T-helper 1 cell treated with Interleukin-12 subunit alpha and Interleukin-12 subunit beta and Interleukin-4 antibody, amounts not matched to agents 30 ng/mL and 1 ng/mL, for 36 hours (primary cell): Measurements from ENCODE around the gene MED9. TPM values are rescaled to one million over a fixed set of nuclear protein-coding genes. Genes with fewer than 3 reads are reported as not detected.

Experiments
- intact Hi-C: fragments of 100-400 bp; cut with micrococcal nuclease; formaldehyde crosslinking; loops from one replicate; pipeline ENCODE4 v1.15.1; 2024
- total RNA-seq: library from RNA; stranded (reverse); gene quantifications from 2 replicates; pipeline ENCODE4 v1.2.3, GENCODE V29; 2022

MED9 gene
- total RNA-seq, 1 donor from 2014 or later, result 13.5 TPM

DNA sequence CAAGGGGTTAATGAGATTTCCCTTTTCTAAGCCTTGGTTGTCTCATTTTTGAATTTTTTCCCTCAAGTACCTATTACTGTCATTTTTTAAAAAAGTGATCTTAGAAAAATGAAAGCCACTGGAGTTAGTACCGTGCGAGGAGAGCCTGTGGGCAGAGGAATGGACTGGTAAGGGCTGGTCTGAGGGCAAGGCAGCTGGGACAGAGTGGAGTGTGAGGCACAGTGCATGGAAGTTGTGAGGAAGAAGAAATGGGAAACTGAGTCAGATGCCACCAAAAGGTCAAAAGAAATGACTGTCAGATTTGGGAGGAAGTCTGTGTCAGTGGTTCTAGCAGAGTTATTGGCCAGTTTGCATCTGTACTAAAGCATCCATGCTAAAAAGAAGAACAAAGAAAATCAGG is 11.2 kb downstream of the MED9 start:
- intact Hi-C loops, result no loop called here

GRCh38 chr17:17491031-17491471 is 14.3 kb downstream of the MED9 start:
- intact Hi-C loops, result no loop called here

DNA sequence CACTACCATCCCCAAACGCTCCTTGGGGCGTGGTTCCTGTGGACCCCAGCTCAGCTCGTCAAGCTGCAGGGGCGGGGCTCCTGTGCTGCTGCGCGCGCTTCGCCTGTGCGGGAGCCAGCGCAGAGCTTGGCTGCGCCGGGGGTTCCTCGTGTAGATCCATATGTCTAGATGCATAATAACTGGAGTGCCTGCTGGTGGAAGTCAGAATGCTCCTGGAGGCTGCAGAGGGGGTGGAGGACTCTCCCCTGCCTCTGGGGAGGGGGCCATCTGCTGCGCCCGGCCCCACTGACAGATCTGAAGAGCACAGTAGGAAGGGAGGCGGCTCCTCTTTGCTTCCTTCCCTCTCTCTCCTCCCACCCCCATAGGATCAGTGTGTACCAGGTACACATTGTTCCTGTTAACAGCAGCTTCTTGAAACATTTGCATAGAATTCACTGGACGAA is 14.8 kb downstream of the MED9 start:
- intact Hi-C loops, result no loop called here

- intact Hi-C loops, result no loop called here
These were observed 15.3 kb downstream of the MED9 start for GRCh38 chr17:17492085-17492484.

DNA sequence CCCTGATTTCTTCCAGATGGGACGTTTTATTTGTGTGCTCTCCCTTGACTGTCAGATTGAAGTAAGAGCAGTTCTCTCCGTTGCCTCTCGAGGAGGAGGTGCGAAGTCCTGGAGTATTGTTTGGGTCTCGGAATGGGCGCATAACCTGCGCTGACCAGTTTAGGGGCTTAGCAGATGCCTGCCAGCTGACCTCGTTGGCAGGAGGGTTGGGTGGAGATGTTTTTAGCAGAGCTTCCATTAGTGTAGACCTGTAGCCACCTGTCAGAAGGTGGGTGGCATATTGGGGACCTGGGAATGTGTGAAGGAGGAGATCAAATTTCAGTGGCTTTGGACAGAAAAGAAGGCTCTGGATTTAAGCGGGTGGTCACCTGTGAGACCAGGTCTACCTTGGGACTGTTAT is 15.8 kb downstream of the MED9 start:
- intact Hi-C loops, result no loop called here

DNA sequence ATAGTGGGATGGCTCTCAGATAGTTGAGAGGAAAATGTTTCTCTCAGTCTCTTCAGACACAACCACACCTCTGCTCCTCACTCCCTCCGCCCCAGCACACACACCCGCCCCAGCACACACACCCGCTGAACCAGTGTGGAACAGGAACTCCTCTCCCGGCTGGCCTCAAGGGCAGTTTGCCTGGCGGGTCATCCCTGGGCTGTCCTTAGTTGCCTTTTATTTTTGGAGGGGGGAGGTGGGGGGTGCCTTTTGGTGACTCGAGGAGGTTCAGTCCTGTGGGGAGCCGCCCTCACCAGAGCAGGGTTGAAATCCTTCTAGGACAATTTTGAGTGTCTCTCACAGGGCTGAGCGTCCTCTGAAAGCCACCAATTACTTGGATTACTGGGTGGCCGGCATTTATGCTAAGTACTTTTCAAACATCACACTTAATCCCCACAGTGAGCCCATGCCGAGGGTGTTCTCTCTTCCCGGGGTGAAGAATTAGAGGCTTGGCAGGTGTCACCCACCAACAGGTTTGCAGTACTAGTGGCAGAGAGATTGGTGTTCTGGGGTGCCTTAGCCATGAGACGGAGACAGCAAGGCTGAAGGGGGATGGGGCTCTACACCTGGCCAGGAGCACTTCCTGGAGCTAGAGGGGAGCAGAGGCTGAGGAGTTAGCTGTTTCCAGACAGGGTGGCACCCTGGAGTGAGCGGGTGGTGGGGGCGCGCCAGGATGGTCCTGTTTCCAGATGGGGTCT is 16.6 kb downstream of the MED9 start:
- intact Hi-C loops, result no loop called here

DNA sequence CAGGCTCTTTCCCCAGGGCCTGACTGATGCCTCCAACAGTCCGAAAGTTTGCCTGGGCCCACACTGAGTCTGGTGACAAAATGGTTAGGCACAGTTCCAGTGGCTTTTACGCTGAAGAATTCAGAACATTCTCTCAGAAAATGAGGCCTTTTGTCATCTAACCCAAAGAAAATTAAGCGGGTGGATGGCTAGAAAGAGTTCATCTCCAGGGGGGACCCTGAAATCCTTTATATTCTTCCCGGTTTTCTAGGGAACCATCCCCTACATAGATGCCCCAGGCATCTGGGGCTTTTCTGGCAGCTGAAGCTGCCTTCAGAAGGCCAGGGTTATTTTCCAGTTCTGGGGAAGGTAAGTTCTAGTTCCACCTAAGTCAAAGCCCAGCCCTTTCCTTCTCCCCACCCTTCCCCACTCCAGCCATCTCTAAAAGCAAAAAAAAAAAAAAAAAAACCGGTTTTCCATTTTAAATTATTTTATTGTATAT is 17.2 kb downstream of the MED9 start:
- intact Hi-C loops, result no loop called here

DNA sequence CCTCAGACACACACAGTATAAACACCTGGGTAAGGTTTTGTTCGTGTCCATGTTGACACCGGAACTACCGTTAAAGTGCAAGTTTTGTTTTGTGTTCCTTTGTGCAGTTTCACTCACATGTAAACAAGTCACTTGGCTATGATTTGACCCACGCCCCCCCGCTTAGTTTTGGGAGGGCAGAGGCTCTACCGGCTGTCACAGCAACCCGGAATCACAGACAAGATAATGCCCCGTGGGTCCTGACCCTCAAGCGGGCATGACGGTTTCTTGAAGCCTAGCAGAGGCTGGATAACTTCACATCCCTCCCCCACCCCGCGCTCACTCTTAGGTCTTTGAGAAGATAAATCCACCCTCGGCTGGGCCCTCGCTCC is 17.7 kb downstream of the MED9 start:
- intact Hi-C loops, result no loop called here

- intact Hi-C loops, result loop anchor here (5.0 kb wide), 1 partner anchor 257 kb away; no protein-coding TSS in a partner anchor
These were observed 18.2 kb downstream of the MED9 start for GRCh38 chr17:17494870-17495535.

DNA sequence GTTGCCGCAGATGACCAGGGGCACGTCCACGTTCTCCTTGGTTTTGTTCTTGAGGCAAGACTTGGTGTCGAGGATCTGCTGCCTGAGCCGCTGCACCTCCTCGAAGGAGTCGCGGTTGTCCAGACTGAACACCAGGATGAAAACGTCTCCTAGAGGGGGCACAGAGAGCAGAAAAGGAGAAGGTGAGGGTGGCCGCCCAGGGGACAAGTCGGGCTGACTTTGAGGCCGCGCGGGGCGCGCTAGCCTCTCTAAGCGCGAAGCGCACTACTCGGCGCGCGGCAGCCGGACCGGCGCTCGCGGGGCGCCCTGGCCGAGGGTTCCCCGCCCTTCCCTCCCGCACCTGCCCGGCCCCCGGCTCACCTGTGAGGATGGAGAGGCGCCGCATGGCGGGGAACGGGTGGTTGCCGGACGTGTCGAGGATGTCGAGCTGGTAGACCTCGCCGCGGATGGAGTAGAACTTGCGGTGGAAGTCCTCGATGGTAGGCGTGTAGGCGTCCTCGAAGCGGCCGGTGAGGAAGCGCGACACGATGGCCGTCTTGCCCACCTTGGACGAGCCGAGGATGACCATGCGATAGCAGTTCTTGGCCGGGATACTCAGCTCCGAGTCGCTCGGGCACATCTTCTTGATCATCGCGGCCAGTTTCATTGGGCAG is 18.9 kb downstream of the MED9 start:
- intact Hi-C loops, result loop anchor here (1.0 to 5.0 kb wide), 6 partner anchors 18 to 257 kb away; partner anchors contain the start of gene PEMT

GRCh38 chr17:17496189-17497064 is 19.6 kb downstream of the MED9 start, which contains the start of gene RASD1:
TSS of gene RASD1 (minus strand) at chr17:17496395. CDS start at chr17:17496181, 214 bp downstream.
- intact Hi-C loops, result loop anchor here (1.0 to 5.0 kb wide), 8 partner anchors 19 to 537 kb away; partner anchors contain the start of gene PEMT

- intact Hi-C loops, result loop anchor here (1.0 to 5.0 kb wide), 4 partner anchors 72 to 536 kb away; no protein-coding TSS in a partner anchor
These were observed 20.5 kb downstream of the MED9 start for GRCh38 chr17:17497065-17497844.

- intact Hi-C loops, result loop anchor here (1.0 to 5.0 kb wide), 4 partner anchors 71 to 535 kb away; no protein-coding TSS in a partner anchor
These were observed 21.2 kb downstream of the MED9 start for GRCh38 chr17:17497845-17498520.

DNA sequence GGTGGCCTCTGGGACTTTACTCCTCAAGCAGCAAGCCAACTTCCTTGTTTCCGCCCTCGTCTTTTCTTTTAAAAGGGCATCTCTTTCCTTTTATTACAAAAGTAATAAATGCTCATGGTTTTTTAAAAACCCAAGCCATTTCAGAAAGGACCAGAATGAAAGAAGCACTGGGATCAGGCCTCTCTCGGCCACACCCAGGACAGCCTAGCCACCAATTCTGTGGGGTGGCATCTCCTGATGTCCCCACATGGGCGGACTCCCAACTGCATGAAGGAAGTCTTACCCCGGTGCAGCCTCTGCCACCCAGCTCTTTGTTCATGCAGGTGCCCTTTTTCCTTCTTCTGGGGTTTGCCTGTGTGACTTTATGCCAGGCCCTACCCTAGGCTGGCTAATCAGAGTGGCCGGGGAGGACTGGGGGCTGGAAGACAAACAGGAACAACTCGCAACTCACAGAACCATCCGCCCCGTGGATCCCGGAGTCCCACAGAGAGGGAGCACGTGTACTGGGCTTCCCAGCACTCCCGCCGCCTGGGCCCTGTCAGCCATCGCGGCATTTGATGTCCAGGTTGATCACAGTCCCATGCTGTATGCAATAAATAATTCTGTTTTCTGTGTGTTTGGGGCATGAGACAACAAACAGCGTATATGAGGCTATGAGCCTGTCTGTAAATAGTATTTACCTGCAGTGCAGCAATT is 22.0 kb downstream of the MED9 start:
- intact Hi-C loops, result loop anchor here (5.0 kb wide), 1 partner anchor 254 kb away; no protein-coding TSS in a partner anchor

- intact Hi-C loops, result loop anchor here (5.0 kb wide), 1 partner anchor 253 kb away; no protein-coding TSS in a partner anchor
These were observed 22.8 kb downstream of the MED9 start for GRCh38 chr17:17499402-17500145.

- intact Hi-C loops, result no loop called here
These were observed 24.3 kb downstream of the MED9 start for GRCh38 chr17:17500999-17501605.
